ENCODE results near the gene HSD17B14. TPM values are rescaled to one million over a fixed set of nuclear protein-coding genes. Genes with fewer than 3 reads are reported as not detected.

The HSD17B14 gene
- total and polyA plus RNA-seq, 2 of the 8 experiments (the other 6 are each of a cell fraction or from before 2014, with no cell fraction given): 8.4 to 25.5 TPM

DNA sequence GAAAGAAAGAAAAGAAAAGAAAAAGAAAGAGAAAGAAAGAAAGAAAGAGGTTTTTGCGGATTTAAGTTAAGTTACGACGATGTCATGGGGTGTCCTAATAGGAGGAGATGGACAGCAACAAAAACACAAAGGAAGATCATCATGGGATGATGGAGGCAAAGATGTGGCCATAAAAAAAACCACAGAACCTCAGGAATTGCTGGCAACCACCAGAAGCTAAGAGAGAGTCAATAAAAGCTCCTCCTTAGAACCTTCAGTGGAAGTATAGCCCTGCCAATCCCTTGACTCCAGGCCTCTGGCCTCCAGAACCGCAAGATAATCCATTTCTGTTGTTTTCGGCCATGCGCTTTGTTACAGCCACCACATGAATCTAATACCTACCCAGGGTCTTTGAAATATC lies 20.6 kb upstream of the HSD17B14 start:
- no peak overlapping the region for H3K9ac ChIP-seq (replicated peaks in 1 of 4; ENCODE audit: extremely low read depth in 1 of 4, low read depth in 3 of 4, low read length in 3 of 4)
- CTCF ChIA-PET (ENCODE audit: partially characterized antibody): no interaction called here
- no peak overlapping the region for H3K18ac ChIP-seq (ENCODE audit: extremely low read depth, low read length)
- no peak overlapping the region for H2BK15ac ChIP-seq (ENCODE audit: low read length)
- no peak overlapping the region for H2BK12ac ChIP-seq (ENCODE audit: low read depth, low read length)
- no peak overlapping the region for H3K56ac ChIP-seq (replicated peaks; ENCODE audit: insufficient read length, low read depth, low read length)
- no peak overlapping the region for H4K5ac ChIP-seq (ENCODE audit: insufficient read length, low read depth, low read length)
- no peaks in the 10 kb centered on the region for H3K79me2 ChIP-seq (ENCODE audit: control insufficient read depth in 1 of 2, insufficient read depth in 2 of 2, low read length in 2 of 2)
- FAIRE-seq: no peak
- H3K4me2 ChIP-seq (ENCODE audit: insufficient read depth in 1 of 2, low read depth in 2 of 2, low read length in 2 of 2): no peak overlapping the region
- H3K27me3 ChIP-seq (replicated peaks in 1 of 4; ENCODE audit: control insufficient read depth in 3 of 4, extremely low read depth in 1 of 4, insufficient read depth in 3 of 4, low read length in 3 of 4): no peaks in the 10 kb centered on the region; a peak in 1 of 7 replicates
- WGBS, 2 experiments (ENCODE audit: extremely low coverage in 1 of 2, insufficient coverage in 1 of 2, insufficient read length in 1 of 2, insufficient replicate concordance in 2 of 2, low coverage in 1 of 2, low lambda C conversion rate in 2 of 2, missing lambda C conversion rate in 1 of 2): 95 to 100% methylated on average over 3 to 6 of the region's 6 CpGs
- H4K20me1 ChIP-seq (replicated peaks in 1 of 2; ENCODE audit: control insufficient read depth in 1 of 2, insufficient read depth in 2 of 2, low read length in 2 of 2): peaks cover 0 to 1% of the 10 kb centered on the region in 2 experiments
- H2AK5ac ChIP-seq (ENCODE audit: low read depth, low read length): no peak overlapping the region
- H3K27ac ChIP-seq (ENCODE audit: low read depth, low read length): no peak overlapping the region
- H4K8ac ChIP-seq (ENCODE audit: extremely low read depth, insufficient read depth, low read length): no peak overlapping the region
- H3K23me2 ChIP-seq (ENCODE audit: low read depth, low read length): no peaks in the 10 kb centered on the region
- H3K9me3 ChIP-seq (ENCODE audit: insufficient read depth in 2 of 2, low read depth in 1 of 2, low read length in 1 of 2): no peaks in the 10 kb centered on the region
- H2BK120ac ChIP-seq (replicated peaks; ENCODE audit: low read depth, low read length): no peak overlapping the region
- no peak overlapping the region for H2BK20ac ChIP-seq (ENCODE audit: low read length)
- POLR2A ChIA-PET (ENCODE audit: partially characterized antibody): interaction anchor here (0.6 to 2.3 kb wide), 2 partner anchors 15 to 161 kb away, joined by 4 to 17 read pairs; partner anchors contain the start of genes FUT2 and PPP1R15A
- no peak overlapping the region for H3K23ac ChIP-seq (ENCODE audit: insufficient read length)
- DNase-seq (ENCODE audit: low read depth in 1 of 2, low spot score in 2 of 2): no peak
- H3K79me1 ChIP-seq (ENCODE audit: low read depth, low read length): 0 out of 2 replicates have a peak, but pooled peaks cover 2% of the 10 kb centered on the region
- H2AFZ ChIP-seq (ENCODE audit: low read length): no peak overlapping the region
- no peak overlapping the region for H3K14ac ChIP-seq (ENCODE audit: insufficient read length)
- no peak overlapping the region for H3K4me3 ChIP-seq (ENCODE audit: extremely low read depth in 1 of 4, insufficient read depth in 2 of 4, low read depth in 3 of 4, low read length in 4 of 4)
- no peak overlapping the region for H2BK5ac ChIP-seq (ENCODE audit: low read depth, low read length)
- no peak overlapping the region for H4K91ac ChIP-seq (replicated peaks; ENCODE audit: insufficient read length, low read length)
- TF ChIP-seq TAF7 (optimal IDR thresholded peaks at IDR 0.05; ENCODE audit: borderline replicate concordance, low read depth, low read length): no peak
- no peak for TF ChIP-seq CREB1 (IDR thresholded peaks at IDR 0.05)
- TF ChIP-seq RAD21 (IDR thresholded peaks at IDR 0.05 in 1 of 2, conservative IDR thresholded peaks at IDR 0.05 in 1 of 2; ENCODE audit: low read depth in 2 of 2, low read length in 2 of 2): no peak
- TF ChIP-seq POU5F1 (IDR thresholded peaks at IDR 0.05; ENCODE audit: low read depth, low read length): no peak
- TF ChIP-seq SIRT6 (IDR thresholded peaks at IDR 0.05; ENCODE audit: low read length): no peak
- no peak for TF ChIP-seq SP2 (IDR thresholded peaks at IDR 0.05; ENCODE audit: low read length)
- peaks cover 0 to 5% (median 0%) of the 10 kb centered on the region in 4 experiments; a peak in 1 of 8 replicates for H3K36me3 ChIP-seq (ENCODE audit: control insufficient read depth in 2 of 4, insufficient read depth in 4 of 4, low read length in 3 of 4)
- peaks cover 0 to 6% (median 0%) of the 10 kb centered on the region in 4 experiments; a peak in 1 of 7 replicates for H3K4me1 ChIP-seq (replicated peaks in 1 of 4; ENCODE audit: control insufficient read depth in 3 of 4, insufficient read depth in 4 of 4, low read length in 3 of 4)
- no peak overlapping the region for H3K4ac ChIP-seq (replicated peaks; ENCODE audit: insufficient read length, low read depth, low read length)

All from H1 (cell line).